K562 (cell line): ENCODE results near the gene COQ8B. TPM values are rescaled to one million over a fixed set of nuclear protein-coding genes. Genes with fewer than 3 reads are reported as not detected.

Source experiments
- CEBPG ChIP-seq, 3 experiments: fragments of 200-800 bp in 1 of 3; sonication (Bioruptor generic) in 1 of 3; sonication (generic) in 1 of 3; formaldehyde crosslinking in 1 of 3; IDR thresholded peaks in 2 of 3; conservative IDR thresholded peaks in 1 of 3; 2 replicates each; pipeline versions ENCODE4 v1.6.1 to v1.8.0; 2016 to 2022; ENCODE audit warnings: missing compliant biosample characterization in 2 of 3, missing genetic modification characterization in 2 of 3, mild to moderate bottlenecking in 1 of 3, missing genetic modification reagents in 1 of 3
- ETV6 ChIP-seq, 3 experiments: fragments of 150-350 bp in 1 of 3; sonication (generic) in 1 of 3; formaldehyde crosslinking in 1 of 3; IDR thresholded peaks; 2 replicates each; pipeline versions ENCODE4 v1.6.1 to v1.8.0; 2014 to 2022; ENCODE audit warnings: borderline replicate concordance in 2 of 3, low read depth in 2 of 3, antibody characterized with exemption in 1 of 3, low read length in 1 of 3, mild to moderate bottlenecking in 1 of 3, missing genetic modification reagents in 1 of 3
- FOS ChIP-seq: IDR thresholded peaks from 3 replicates; pipeline ENCODE4 v1.6.1; 2011; ENCODE audit not compliant: insufficient read length; ENCODE audit errors: extremely low read depth
- GATAD2B ChIP-seq: fragments of 450-650 bp; IDR thresholded peaks from 2 replicates; pipeline ENCODE4 v1.6.1; 2017; ENCODE audit warnings: mild to moderate bottlenecking, borderline replicate concordance
- GTF2E2 ChIP-seq: fragments of 200-800 bp; sonication (Bioruptor generic); IDR thresholded peaks from 2 replicates; pipeline ENCODE4 v1.6.1; 2016; ENCODE audit warnings: missing genetic modification characterization, missing compliant biosample characterization
- KHSRP ChIP-seq: fragments of 450-650 bp; IDR thresholded peaks from 2 replicates; pipeline ENCODE4 v1.6.1; 2017
- NR2F6 ChIP-seq: fragments of 450-650 bp; formaldehyde crosslinking; IDR thresholded peaks from 2 replicates; pipeline ENCODE4 v1.4.0; 2020; ENCODE audit warnings: mild to moderate bottlenecking
- PKNOX1 ChIP-seq: fragments of 450-650 bp; IDR thresholded peaks from 2 replicates; pipeline ENCODE4 v1.6.1; 2016
- PML ChIP-seq: IDR thresholded peaks from 2 replicates; pipeline ENCODE4 v1.6.1; 2012; ENCODE audit warnings: low read length, inconsistent platforms
- POLR2AphosphoS5 ChIP-seq: IDR thresholded peaks from 2 replicates; pipeline ENCODE4 v1.6.1; 2011; ENCODE audit warnings: mild to moderate bottlenecking, low read depth, low read length, moderate library complexity; ENCODE audit not compliant: control insufficient read depth, insufficient read depth
- PURB ChIP-seq: sonication (generic); formaldehyde crosslinking; IDR thresholded peaks from 2 replicates; pipeline ENCODE4 v1.9.0; 2021; ENCODE audit warnings: low read depth, mild to moderate bottlenecking, missing genetic modification reagents
- SMAD2 ChIP-seq: fragments of 150-350 bp; IDR thresholded peaks from 2 replicates; pipeline ENCODE4 v1.6.1; 2014; ENCODE audit warnings: low read depth, mild to moderate bottlenecking, low read length
- STAT5A ChIP-seq: IDR thresholded peaks from 2 replicates; pipeline ENCODE4 v1.6.1; 2012; ENCODE audit warnings: low read length, inconsistent platforms, borderline replicate concordance
- XRCC3 ChIP-seq: fragments of 450-650 bp; IDR thresholded peaks from 2 replicates; pipeline ENCODE4 v1.6.1; 2017; ENCODE audit warnings: mild to moderate bottlenecking, moderate library complexity
- ZNF197 ChIP-seq: fragments of 200-800 bp; sonication (Bioruptor generic); IDR thresholded peaks from 2 replicates; pipeline ENCODE4 v1.6.1; 2016; ENCODE audit warnings: low read depth, missing genetic modification characterization, missing compliant biosample characterization
- ZNF57 ChIP-seq: fragments of 450-650 bp; formaldehyde crosslinking; IDR thresholded peaks from 2 replicates; pipeline ENCODE4 v1.4.0; 2020; ENCODE audit warnings: mild to moderate bottlenecking, moderate library complexity
- polyA plus RNA-seq, 8 experiments: library from polyadenylated mRNA; depleted of rRNA in 4 of 8; stranded (reverse) in 5 of 8; unstranded in 3 of 8; fragments of >200 nt; fragmentation: Nextera tagmentation in 2 of 8; fragmentation: Illumina TruSeq in 1 of 8; extraction: Ambion mirVana in 2 of 8; extraction: Trizol in 1 of 8; gene quantifications; 2 replicates each; pipeline versions ENCODE4 v1.2.1 to v1.2.3, GENCODE V29; 2011 to 2014; ENCODE audit warnings: inconsistent platforms in 1 of 8, missing spikeins in 1 of 8
- total RNA-seq, 7 experiments: library from RNA; depleted of rRNA in 6 of 7; stranded (reverse); fragments of >200 nt in 6 of 7; fragmentation: Illumina TruSeq in 2 of 7; extraction: Trizol in 2 of 7; gene quantifications; 2 replicates each; pipeline versions ENCODE4 v1.2.1 to v1.2.3, GENCODE V29; 2011 to 2021; ENCODE audit warnings: low replicate concordance in 1 of 7
- TF ChIP-seq, protein P1 (sequence below): sonication (generic); formaldehyde crosslinking; IDR thresholded peaks from 2 replicates; pipeline ENCODE4 v1.8.0; 2023; ENCODE audit warnings: mild to moderate bottlenecking, missing genetic modification reagents
- TF ChIP-seq, protein P2 (sequence below): IDR thresholded peaks from 3 replicates; pipeline ENCODE4 v1.6.1; 2011; ENCODE audit warnings: borderline replicate concordance, mild to moderate bottlenecking, moderate library complexity; ENCODE audit not compliant: insufficient read length; ENCODE audit errors: extremely low read depth
- TF ChIP-seq, protein P3 (sequence below): sonication (generic); formaldehyde crosslinking; IDR thresholded peaks from 2 replicates; pipeline ENCODE4 v1.8.0; 2022; ENCODE audit warnings: missing genetic modification reagents, mild to moderate bottlenecking, moderate library complexity, borderline replicate concordance

The COQ8B gene
- total and polyA plus RNA-seq, 9 of the 15 experiments (the other 6 are each of a cell fraction or from before 2014, with no cell fraction given): 0.41 to 32.3 (median 12.9) TPM

DNA sequence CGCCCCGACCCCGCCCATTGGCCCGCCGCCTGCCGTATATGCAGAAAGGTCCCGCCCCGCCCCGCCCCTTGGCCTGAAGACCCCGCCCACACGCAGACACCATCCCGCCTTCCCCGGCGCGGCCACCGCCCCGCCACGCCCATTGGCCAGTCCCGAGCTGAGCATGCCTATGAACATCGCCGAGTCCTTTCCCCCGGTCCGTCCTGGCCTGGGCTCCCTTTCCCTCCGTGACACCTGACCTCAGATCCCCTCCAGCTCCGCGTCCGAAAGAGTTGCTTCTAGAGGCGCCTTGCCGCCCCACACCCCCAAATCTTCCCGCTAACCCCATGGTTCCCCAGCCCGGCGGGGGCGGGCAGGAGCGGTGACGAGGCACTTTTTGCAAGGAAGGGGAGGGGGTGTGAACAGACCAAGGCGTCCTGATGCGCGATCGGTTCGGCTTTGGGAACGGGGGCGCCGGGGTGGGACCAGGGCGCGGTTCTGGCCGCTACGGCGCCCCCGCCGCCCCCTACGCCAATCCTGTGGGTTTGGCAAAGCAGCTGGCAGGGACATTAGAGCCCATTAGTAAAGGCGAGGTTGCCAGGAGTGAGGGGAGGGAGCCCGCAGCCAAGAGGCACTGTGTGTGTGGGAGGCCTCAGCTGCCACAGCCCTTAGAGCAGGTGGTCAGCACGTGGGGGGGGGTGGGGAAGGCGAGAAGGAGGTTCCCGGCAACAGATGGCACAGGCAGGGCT, 25.8 kb downstream of the COQ8B start (continued):
- TF ChIP-seq STAT5A: no peak
- no peak for TF ChIP-seq SMAD2
- TF ChIP-seq GTF2E2 (tag): peak; percentile 32; the same call in 1 of the 2 replicates
- TF ChIP-seq, protein P1, sequence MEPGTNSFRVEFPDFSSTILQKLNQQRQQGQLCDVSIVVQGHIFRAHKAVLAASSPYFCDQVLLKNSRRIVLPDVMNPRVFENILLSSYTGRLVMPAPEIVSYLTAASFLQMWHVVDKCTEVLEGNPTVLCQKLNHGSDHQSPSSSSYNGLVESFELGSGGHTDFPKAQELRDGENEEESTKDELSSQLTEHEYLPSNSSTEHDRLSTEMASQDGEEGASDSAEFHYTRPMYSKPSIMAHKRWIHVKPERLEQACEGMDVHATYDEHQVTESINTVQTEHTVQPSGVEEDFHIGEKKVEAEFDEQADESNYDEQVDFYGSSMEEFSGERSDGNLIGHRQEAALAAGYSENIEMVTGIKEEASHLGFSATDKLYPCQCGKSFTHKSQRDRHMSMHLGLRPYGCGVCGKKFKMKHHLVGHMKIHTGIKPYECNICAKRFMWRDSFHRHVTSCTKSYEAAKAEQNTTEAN (CRISPR knock-in tag): no peak
- no peak for TF ChIP-seq ETV6 (IDR thresholded peaks at IDR 0.05; ENCODE audit: borderline replicate concordance in 1 of 2, low read depth in 2 of 2, low read length in 1 of 2)
- peak; percentile 68; the same call in 1 of the 2 replicates for TF ChIP-seq ETV6 (CRISPR knock-in tag; IDR thresholded peaks at IDR 0.05; ENCODE audit: borderline replicate concordance)
- no peak for TF ChIP-seq ZNF197 (CRISPR knock-in tag)
- TF ChIP-seq PURB (CRISPR knock-in tag): no peak
- TF ChIP-seq NR2F6 (CRISPR knock-in tag): no peak
- TF ChIP-seq PML: peak; percentile 45; the same call in 1 of the 2 replicates
- no peak for TF ChIP-seq POLR2AphosphoS5
- TF ChIP-seq, protein P2, sequence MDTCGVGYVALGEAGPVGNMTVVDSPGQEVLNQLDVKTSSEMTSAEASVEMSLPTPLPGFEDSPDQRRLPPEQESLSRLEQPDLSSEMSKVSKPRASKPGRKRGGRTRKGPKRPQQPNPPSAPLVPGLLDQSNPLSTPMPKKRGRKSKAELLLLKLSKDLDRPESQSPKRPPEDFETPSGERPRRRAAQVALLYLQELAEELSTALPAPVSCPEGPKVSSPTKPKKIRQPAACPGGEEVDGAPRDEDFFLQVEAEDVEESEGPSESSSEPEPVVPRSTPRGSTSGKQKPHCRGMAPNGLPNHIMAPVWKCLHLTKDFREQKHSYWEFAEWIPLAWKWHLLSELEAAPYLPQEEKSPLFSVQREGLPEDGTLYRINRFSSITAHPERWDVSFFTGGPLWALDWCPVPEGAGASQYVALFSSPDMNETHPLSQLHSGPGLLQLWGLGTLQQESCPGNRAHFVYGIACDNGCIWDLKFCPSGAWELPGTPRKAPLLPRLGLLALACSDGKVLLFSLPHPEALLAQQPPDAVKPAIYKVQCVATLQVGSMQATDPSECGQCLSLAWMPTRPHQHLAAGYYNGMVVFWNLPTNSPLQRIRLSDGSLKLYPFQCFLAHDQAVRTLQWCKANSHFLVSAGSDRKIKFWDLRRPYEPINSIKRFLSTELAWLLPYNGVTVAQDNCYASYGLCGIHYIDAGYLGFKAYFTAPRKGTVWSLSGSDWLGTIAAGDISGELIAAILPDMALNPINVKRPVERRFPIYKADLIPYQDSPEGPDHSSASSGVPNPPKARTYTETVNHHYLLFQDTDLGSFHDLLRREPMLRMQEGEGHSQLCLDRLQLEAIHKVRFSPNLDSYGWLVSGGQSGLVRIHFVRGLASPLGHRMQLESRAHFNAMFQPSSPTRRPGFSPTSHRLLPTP: no peak
- TF ChIP-seq KHSRP: no peak
- TF ChIP-seq, protein P3, sequence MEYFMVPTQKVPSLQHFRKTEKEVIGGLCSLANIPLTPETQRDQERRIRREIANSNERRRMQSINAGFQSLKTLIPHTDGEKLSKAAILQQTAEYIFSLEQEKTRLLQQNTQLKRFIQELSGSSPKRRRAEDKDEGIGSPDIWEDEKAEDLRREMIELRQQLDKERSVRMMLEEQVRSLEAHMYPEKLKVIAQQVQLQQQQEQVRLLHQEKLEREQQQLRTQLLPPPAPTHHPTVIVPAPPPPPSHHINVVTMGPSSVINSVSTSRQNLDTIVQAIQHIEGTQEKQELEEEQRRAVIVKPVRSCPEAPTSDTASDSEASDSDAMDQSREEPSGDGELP: peak; percentile 87
- TF ChIP-seq ZNF57 (CRISPR knock-in tag): no peak
- TF ChIP-seq FOS: no peak
- TF ChIP-seq CEBPG (CRISPR knock-in tag; IDR thresholded peaks at IDR 0.05): no peak
- TF ChIP-seq CEBPG (tag; conservative IDR thresholded peaks at IDR 0.05 in 1 of 2, IDR thresholded peaks at IDR 0.05 in 1 of 2): no peak
- TF ChIP-seq GATAD2B: no peak
- no peak for TF ChIP-seq XRCC3
- TF ChIP-seq PKNOX1: 0 out of 2 replicates have a peak, but pooled peaks have one; percentile 4
